NCI-H1092 (cell line): Measurements from ENCODE around the gene C10orf90.
"Not testable (repeated sequence)": the region's sequence is repeated elsewhere in the genome, so short reads cannot be mapped to it uniquely, and the experiment has no call there.

Experiments used
- DNase-seq: peaks from one replicate; lab custom pipeline; 2025; lab: John Stamatoyannopoulos, UW

Gene C10orf90

GRCh38 chr10:126584836-126585235 is 85.7 kb downstream of the C10orf90 start:
- DNase-seq, result no peak

- no peak for DNase-seq
Measured at GRCh38 chr10:126583552-126584200, 86.8 kb downstream of the C10orf90 start.

GRCh38 chr10:126581648-126582046 is 88.8 kb downstream of the C10orf90 start:
- DNase-seq, result no peak

- DNase-seq, result no peak
Measured at GRCh38 chr10:126580873-126581647, 89.4 kb downstream of the C10orf90 start.

- DNase-seq, result no peak
Measured at GRCh38 chr10:126576336-126576735, 94.2 kb downstream of the C10orf90 start.

GRCh38 chr10:126570621-126571602 is 99.6 kb downstream of the C10orf90 start:
- no peak for DNase-seq

GRCh38 chr10:126570245-126570570 is 100.3 kb downstream of the C10orf90 start:
- no peak for DNase-seq

- no peak for DNase-seq
Measured at GRCh38 chr10:126569513-126570244, 100.8 kb downstream of the C10orf90 start.

- no peak for DNase-seq
Measured at GRCh38 chr10:126568809-126569385, 101.6 kb downstream of the C10orf90 start.

GRCh38 chr10:126565871-126566270 is 104.6 kb downstream of the C10orf90 start:
- DNase-seq, result no peak

- no peak for DNase-seq
Measured at GRCh38 chr10:126565441-126565840, 105.1 kb downstream of the C10orf90 start.

GRCh38 chr10:126564326-126564888 is 106.1 kb downstream of the C10orf90 start:
- DNase-seq, result no peak

GRCh38 chr10:126563361-126563760 is 107.1 kb downstream of the C10orf90 start:
- DNase-seq, result no peak

GRCh38 chr10:126561921-126562680 is 108.4 kb downstream of the C10orf90 start:
- no peak for DNase-seq

GRCh38 chr10:126561294-126561920 is 109.1 kb downstream of the C10orf90 start:
- no peak for DNase-seq

GRCh38 chr10:126558881-126559280 is 111.6 kb downstream of the C10orf90 start:
- no peak for DNase-seq

- DNase-seq, result no peak
Measured at GRCh38 chr10:126551202-126551601, 119.3 kb downstream of the C10orf90 start.

GRCh38 chr10:126550586-126550985 is 119.9 kb downstream of the C10orf90 start:
- not testable (repeated sequence) for DNase-seq

GRCh38 chr10:126549344-126549743 is 121.1 kb downstream of the C10orf90 start:
- no peak for DNase-seq

GRCh38 chr10:126544565-126544964 is 125.9 kb downstream of the C10orf90 start:
- DNase-seq, result no peak
